PC-3 (cell line): Measurements from ENCODE around the gene CEACAM3.

Experiments
- EZH2 ChIP-seq: fragments of 300-600 bp; sonication (generic); IDR thresholded peaks from one replicate; pipeline ENCODE4 v1.6.1; 2017; ENCODE audit warnings: antibody characterized with exemption, mild to moderate bottlenecking, low read length; ENCODE audit not compliant: unreplicated experiment
- EZH2phosphoT487 ChIP-seq: fragments of 300-600 bp; sonication (generic); IDR thresholded peaks from 2 replicates; pipeline ENCODE4 v1.6.1; 2018; ENCODE audit warnings: mild to moderate bottlenecking, antibody characterized with exemption, low read length, borderline replicate concordance
- TF ChIP-seq, protein P1 (sequence below): fragments of 300-600 bp; sonication (generic); conservative IDR thresholded peaks from 2 replicates; pipeline ENCODE4 v1.5.1; 2017; ENCODE audit warnings: antibody characterized with exemption, low read depth, mild to moderate bottlenecking, low read length

DNA sequence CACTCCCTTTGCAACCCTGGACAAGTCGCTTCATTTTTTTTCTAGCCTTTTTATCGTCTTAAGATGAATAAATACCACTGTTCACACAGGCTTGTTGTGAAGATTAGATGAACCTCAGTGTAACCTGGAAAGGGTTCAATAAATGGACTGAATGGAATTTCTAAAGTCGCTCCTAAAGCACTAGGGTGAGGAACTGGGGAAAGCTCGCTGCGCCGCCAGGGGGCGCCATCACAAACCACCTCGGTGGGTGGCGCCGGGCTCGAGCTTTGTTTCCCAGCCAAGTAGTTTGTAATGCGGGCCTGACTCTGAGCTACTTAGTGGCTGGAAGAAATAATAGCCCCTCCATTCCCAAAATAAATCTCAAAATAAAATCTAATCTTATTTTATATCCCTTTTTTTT lies 43.2 kb upstream of the CEACAM3 start:
- TF ChIP-seq, protein P1, sequence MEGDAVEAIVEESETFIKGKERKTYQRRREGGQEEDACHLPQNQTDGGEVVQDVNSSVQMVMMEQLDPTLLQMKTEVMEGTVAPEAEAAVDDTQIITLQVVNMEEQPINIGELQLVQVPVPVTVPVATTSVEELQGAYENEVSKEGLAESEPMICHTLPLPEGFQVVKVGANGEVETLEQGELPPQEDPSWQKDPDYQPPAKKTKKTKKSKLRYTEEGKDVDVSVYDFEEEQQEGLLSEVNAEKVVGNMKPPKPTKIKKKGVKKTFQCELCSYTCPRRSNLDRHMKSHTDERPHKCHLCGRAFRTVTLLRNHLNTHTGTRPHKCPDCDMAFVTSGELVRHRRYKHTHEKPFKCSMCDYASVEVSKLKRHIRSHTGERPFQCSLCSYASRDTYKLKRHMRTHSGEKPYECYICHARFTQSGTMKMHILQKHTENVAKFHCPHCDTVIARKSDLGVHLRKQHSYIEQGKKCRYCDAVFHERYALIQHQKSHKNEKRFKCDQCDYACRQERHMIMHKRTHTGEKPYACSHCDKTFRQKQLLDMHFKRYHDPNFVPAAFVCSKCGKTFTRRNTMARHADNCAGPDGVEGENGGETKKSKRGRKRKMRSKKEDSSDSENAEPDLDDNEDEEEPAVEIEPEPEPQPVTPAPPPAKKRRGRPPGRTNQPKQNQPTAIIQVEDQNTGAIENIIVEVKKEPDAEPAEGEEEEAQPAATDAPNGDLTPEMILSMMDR, result peak; percentile 84
- TF ChIP-seq EZH2phosphoT487 (no peak), EZH2 (no peak)
